Measurements from ENCODE around the gene ARRDC4. TPM values are rescaled to one million over a fixed set of nuclear protein-coding genes. Genes with fewer than 3 reads are reported as not detected.

ARRDC4 gene
- total RNA-seq, 1 experiment from 2014 or later = 8.7 TPM

GRCh38 chr15:97968380-97968779 is 7.9 kb downstream of the ARRDC4 start:
- Histone ChIP-seq H3K79me2 (ENCODE audit: insufficient read depth, low read length) (no peaks in the 10 kb centered on the region), H3K23ac (ENCODE audit: insufficient read length, low read depth, low read length) (no peak overlapping the region), H2BK120ac (ENCODE audit: low read depth, low read length, poor library complexity, severe bottlenecking) (no peak overlapping the region), H3K4me1 (ENCODE audit: insufficient read depth, low read length) (no peaks in the 10 kb centered on the region), H3K14ac (ENCODE audit: insufficient read depth, low read length) (no peak overlapping the region), H3K9me3 (ENCODE audit: control insufficient read depth, low read depth, low read length) (no peaks in the 10 kb centered on the region), H4K20me1 (ENCODE audit: control insufficient read depth, insufficient read depth, insufficient read length) (no peaks in the 10 kb centered on the region), H3K23me2 (ENCODE audit: insufficient read length, low read depth, low read length, poor library complexity, severe bottlenecking) (no peaks in the 10 kb centered on the region), H2AFZ (ENCODE audit: low read length) (no peak overlapping the region), H2BK20ac (ENCODE audit: low read depth, low read length, poor library complexity, severe bottlenecking) (no peak overlapping the region), H3K27ac (ENCODE audit: insufficient read length, low read depth, low read length) (no peak overlapping the region), H2BK15ac (ENCODE audit: low read depth, low read length) (no peak overlapping the region), H3K56ac (ENCODE audit: insufficient read length, low read depth, low read length) (no peak overlapping the region), H3K4ac (ENCODE audit: low read depth, low read length) (no peak overlapping the region), H3K79me1 (ENCODE audit: insufficient read depth, low read depth, low read length, poor library complexity, severe bottlenecking) (no peaks in the 10 kb centered on the region), H3T11ph (ENCODE audit: low read length) (no peak overlapping the region), H4K5ac (ENCODE audit: insufficient read length, low read depth, low read length) (no peak overlapping the region), H3K27me3 (ENCODE audit: insufficient read depth, low read length) (no peaks in the 10 kb centered on the region), H3K18ac (ENCODE audit: insufficient read length, low read depth, low read length) (no peak overlapping the region), H2BK12ac (ENCODE audit: insufficient read length, low read depth, low read length) (no peak overlapping the region), H4K91ac (ENCODE audit: insufficient read length, low read depth, low read length) (no peak overlapping the region), H3K4me2 (ENCODE audit: insufficient read depth, insufficient read length, low read length) (no peak overlapping the region), H4K8ac (replicated peaks; ENCODE audit: insufficient read length, low read depth, low read length) (no peak overlapping the region), H2AK5ac (ENCODE audit: insufficient read length, low read length) (no peak overlapping the region), H3K9ac (ENCODE audit: extremely low read depth, insufficient read length, low read length) (no peak overlapping the region), H2BK5ac (ENCODE audit: insufficient read length, low read length) (no peak overlapping the region)
- no peak for DNase-seq
- WGBS (ENCODE audit: extremely low coverage, insufficient read length, low lambda C conversion rate) = no CpG with 5 or more reads among the region's 1 CpG
- Mint-ChIP-seq H3K36me3 (ENCODE audit: insufficient read depth in 1 of 3, low read depth in 3 of 3) (peaks cover 3 to 38% (median 17%) of the 10 kb centered on the region in 3 experiments; a peak in 5 of 7 replicates), H3K27ac (no peak overlapping the region), H3K4me1 (no peaks in the 10 kb centered on the region), H3K27me3 (ENCODE audit: low read depth) (no peaks in the 10 kb centered on the region), H3K9me3 (no peaks in the 10 kb centered on the region), H3K4me3 (no peak overlapping the region)
- no peak for TF ChIP-seq CTCF (conservative IDR thresholded peaks at IDR 0.05)
